Measurements from ENCODE around the gene PRM3. TPM values are rescaled to one million over a fixed set of nuclear protein-coding genes. Genes with fewer than 3 reads are reported as not detected.
A peak's percentile ranks its signal among the peaks of the same experiment; 100 is the strongest.

PRM3 gene
- total RNA-seq, 3 donors from 2014 or later = not detected

GRCh38 chr16:11253009-11253994, 20.1 kb downstream of the PRM3 start:
- TF ChIP-seq CTCF (IDR thresholded peaks at IDR 0.05) = no peak
- TF ChIP-seq POLR2A (IDR thresholded peaks at IDR 0.05) = no peak
- no peak for TF ChIP-seq POLR2AphosphoS5 (IDR thresholded peaks at IDR 0.05)
- intact Hi-C loops (cut with DNase I; ENCODE audit: low total_unique reads) = no loop called here
- Histone ChIP-seq H3K4me1 (peaks cover 0 to 2% of the 10 kb centered on the region in 2 donors), H3K27me3 (no peaks in the 10 kb centered on the region), H3K36me3 (no peaks in the 10 kb centered on the region), H3K9me3 (no peaks in the 10 kb centered on the region), H3K27ac (peak overlapping the region in 1 of 2 donors; percentile 30), H3K4me3 (peak overlapping the region; percentile 43 to 84 (median 68))
- no peak for DNase-seq (ENCODE audit: low spot score in 2 of 2)

- Histone ChIP-seq H3K4me3 (peak overlapping the region in 1 of 3 donors; percentile 68), H3K27me3 (no peaks in the 10 kb centered on the region), H3K9me3 (no peaks in the 10 kb centered on the region), H3K27ac (no peak overlapping the region), H3K4me1 (peaks cover 0 to 2% of the 10 kb centered on the region in 2 donors), H3K36me3 (no peaks in the 10 kb centered on the region)
- DNase-seq (ENCODE audit: low spot score in 2 of 2) = no peak
- no peak for TF ChIP-seq POLR2A (IDR thresholded peaks at IDR 0.05)
- TF ChIP-seq POLR2AphosphoS5 (IDR thresholded peaks at IDR 0.05) = no peak
- TF ChIP-seq CTCF (IDR thresholded peaks at IDR 0.05) = no peak
- intact Hi-C loops (cut with DNase I; ENCODE audit: low total_unique reads) = no loop called here
Measured at GRCh38 chr16:11252482-11252931, 20.9 kb downstream of the PRM3 start.

- Histone ChIP-seq H3K36me3 (no peaks in the 10 kb centered on the region), H3K9me3 (no peaks in the 10 kb centered on the region), H3K4me1 (peaks cover 0 to 2% of the 10 kb centered on the region in 2 donors), H3K27ac (no peak overlapping the region), H3K4me3 (peak overlapping the region in 1 of 3 donors; percentile 68), H3K27me3 (no peaks in the 10 kb centered on the region)
- no peak for DNase-seq (ENCODE audit: low spot score in 2 of 2)
- TF ChIP-seq CTCF (IDR thresholded peaks at IDR 0.05) = no peak
- no peak for TF ChIP-seq POLR2AphosphoS5 (IDR thresholded peaks at IDR 0.05)
- TF ChIP-seq POLR2A (IDR thresholded peaks at IDR 0.05) = no peak
- intact Hi-C loops (cut with DNase I; ENCODE audit: low total_unique reads) = no loop called here
Measured at GRCh38 chr16:11251525-11252481, 21.6 kb downstream of the PRM3 start.

- intact Hi-C loops (cut with DNase I; ENCODE audit: low total_unique reads) = no loop called here
Measured at GRCh38 chr16:11250786-11251524, 22.5 kb downstream of the PRM3 start.

More at GRCh38 chr16:11250786-11251524, 22.5 kb downstream of the PRM3 start:
- Histone ChIP-seq H3K9me3 (no peaks in the 10 kb centered on the region), H3K4me3 (no peak overlapping the region), H3K4me1 (peaks cover 0 to 2% of the 10 kb centered on the region in 2 donors), H3K27ac (no peak overlapping the region), H3K36me3 (no peaks in the 10 kb centered on the region), H3K27me3 (no peaks in the 10 kb centered on the region)
- no peak for TF ChIP-seq CTCF (IDR thresholded peaks at IDR 0.05)
- TF ChIP-seq POLR2AphosphoS5 (IDR thresholded peaks at IDR 0.05) = no peak
- TF ChIP-seq POLR2A (IDR thresholded peaks at IDR 0.05) = no peak
- no peak for DNase-seq (ENCODE audit: low spot score in 2 of 2)

Data from breast epithelium (tissue), 4 donors.